A549 (cell line): ENCODE results near the gene CCDC116.

ENCODE experiments used
- CTCF ChIP-seq: fragments of >200 bp; sonication (Bioruptor Twin); formaldehyde crosslinking; IDR thresholded peaks from 3 replicates; pipeline ENCODE4 v1.5.1; 2016
- PHF8 ChIP-seq: fragments of 200-600 bp; sonication (generic); IDR thresholded peaks from 2 replicates; pipeline ENCODE4 v1.6.1; 2016; ENCODE audit warnings: low read depth, mild to moderate bottlenecking, antibody characterized with exemption, moderate library complexity, borderline replicate concordance

GRCh38 chr22:21587803-21588611 lies 44.6 kb upstream of the CCDC116 start:
- no peak for TF ChIP-seq PHF8
- no peak for TF ChIP-seq CTCF
